ENCODE results near the gene SEMA4C.

GRCh38 chr2:96842600-96842999 lies 27.3 kb downstream of the SEMA4C start:
- TF ChIP-seq CTCF (IDR thresholded peaks at IDR 0.05; ENCODE audit: low read depth, low read length) (no peak), EZH2phosphoT487 (IDR thresholded peaks at IDR 0.05; ENCODE audit: low read depth) (no peak)

Measured in OCI-LY3 (cell line).